AG09319 (cell line): Measurements from ENCODE around the gene TFPI.

ENCODE experiments used
- DNase-seq: peaks from one replicate; pipeline ENCODE4 v3.0.0-alpha.2; 2010; ENCODE audit warnings: low read depth; ENCODE audit errors: extremely low read depth
- TF ChIP-seq, protein P1 (sequence below): IDR thresholded peaks from 2 replicates; pipeline ENCODE4 v1.5.1; 2011; ENCODE audit warnings: low read depth, mild to moderate bottlenecking, inconsistent platforms, low read length, moderate library complexity

TFPI gene

GRCh38 chr2:187478719-187479118 lies 75.5 kb downstream of the TFPI start:
- TF ChIP-seq, protein P1, sequence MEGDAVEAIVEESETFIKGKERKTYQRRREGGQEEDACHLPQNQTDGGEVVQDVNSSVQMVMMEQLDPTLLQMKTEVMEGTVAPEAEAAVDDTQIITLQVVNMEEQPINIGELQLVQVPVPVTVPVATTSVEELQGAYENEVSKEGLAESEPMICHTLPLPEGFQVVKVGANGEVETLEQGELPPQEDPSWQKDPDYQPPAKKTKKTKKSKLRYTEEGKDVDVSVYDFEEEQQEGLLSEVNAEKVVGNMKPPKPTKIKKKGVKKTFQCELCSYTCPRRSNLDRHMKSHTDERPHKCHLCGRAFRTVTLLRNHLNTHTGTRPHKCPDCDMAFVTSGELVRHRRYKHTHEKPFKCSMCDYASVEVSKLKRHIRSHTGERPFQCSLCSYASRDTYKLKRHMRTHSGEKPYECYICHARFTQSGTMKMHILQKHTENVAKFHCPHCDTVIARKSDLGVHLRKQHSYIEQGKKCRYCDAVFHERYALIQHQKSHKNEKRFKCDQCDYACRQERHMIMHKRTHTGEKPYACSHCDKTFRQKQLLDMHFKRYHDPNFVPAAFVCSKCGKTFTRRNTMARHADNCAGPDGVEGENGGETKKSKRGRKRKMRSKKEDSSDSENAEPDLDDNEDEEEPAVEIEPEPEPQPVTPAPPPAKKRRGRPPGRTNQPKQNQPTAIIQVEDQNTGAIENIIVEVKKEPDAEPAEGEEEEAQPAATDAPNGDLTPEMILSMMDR, result no peak
- DNase-seq, result no peak

DNA sequence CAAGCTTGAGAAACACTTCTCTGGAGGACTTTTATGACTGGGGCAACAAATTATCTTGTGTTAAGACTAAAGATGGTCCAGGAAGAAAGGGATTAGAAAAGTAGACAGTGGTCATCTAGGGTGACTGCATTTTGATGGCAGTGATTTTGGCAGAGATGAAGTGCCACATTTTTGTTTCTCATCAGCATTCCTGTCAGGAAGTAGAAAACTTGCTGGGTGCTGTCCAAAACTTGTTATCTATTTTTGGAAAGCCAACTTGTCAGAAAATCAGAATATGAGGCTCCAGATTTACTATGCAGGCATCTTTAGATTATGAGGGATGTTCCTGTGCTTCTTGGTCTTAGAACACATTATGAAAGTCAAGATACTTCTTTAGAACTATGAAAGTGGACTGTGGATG lies 77.2 kb downstream of the TFPI start:
- no peak for DNase-seq
- TF ChIP-seq, protein P1, result no peak

DNA sequence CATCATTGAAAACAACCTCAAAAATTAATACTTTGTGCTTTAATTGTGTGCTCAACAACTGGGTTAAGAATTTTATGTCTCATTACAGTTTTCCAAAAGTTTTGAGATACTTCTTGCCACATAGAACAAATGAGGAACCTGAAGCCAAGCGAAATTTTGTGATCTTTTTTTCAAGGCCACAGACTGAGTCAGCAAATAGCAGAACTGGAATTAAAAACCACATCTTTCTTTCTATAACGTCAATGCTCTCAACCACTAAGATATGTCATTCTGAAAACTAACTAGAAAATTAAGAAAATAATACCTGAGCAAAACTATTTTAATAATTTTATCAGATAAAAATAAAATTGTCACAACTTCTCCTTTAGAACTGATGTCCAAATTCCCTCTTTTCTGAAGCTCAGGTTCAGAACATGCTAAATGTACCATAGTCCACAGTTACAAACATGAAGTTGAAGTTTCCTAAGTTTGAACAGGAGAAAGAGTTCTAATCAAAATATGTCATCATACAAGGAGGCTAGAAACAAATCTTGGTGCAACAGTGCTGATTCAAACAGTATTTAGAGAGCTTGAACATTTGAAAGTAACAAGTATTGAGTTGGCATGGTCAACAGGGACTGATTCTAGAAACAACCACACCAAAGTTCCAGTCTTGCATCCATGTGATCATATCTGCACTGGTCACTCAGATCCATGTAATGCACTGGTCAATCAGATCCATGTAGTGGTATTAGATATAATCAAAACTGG lies 78.6 kb downstream of the TFPI start:
- no peak for DNase-seq
- TF ChIP-seq, protein P1, result no peak

- TF ChIP-seq, protein P1, result no peak
- no peak for DNase-seq
Observed at GRCh38 chr2:187470698-187471097, 83.5 kb downstream of the TFPI start.

- TF ChIP-seq, protein P1, result no peak
Observed at GRCh38 chr2:187469538-187469937, 84.7 kb downstream of the TFPI start.

GRCh38 chr2:187468262-187468661 lies 86.0 kb downstream of the TFPI start:
- TF ChIP-seq, protein P1, result no peak

More at GRCh38 chr2:187469538-187469937, 84.7 kb downstream of the TFPI start:
- no peak for DNase-seq

GRCh38 chr2:187466129-187466792 lies 88.0 kb downstream of the TFPI start:
- DNase-seq, result no peak
- TF ChIP-seq, protein P1, result no peak

More at GRCh38 chr2:187468262-187468661, 86.0 kb downstream of the TFPI start:
- DNase-seq, result no peak
